Right atrium auricular region (tissue), 2 donors: ENCODE data around the gene PLLP. TPM values are rescaled to one million over a fixed set of nuclear protein-coding genes. Genes with fewer than 3 reads are reported as not detected.

ENCODE experiments used
- DNase-seq: peaks from one replicate; pipeline ENCODE4 v3.0.0-alpha.2; 2019; ENCODE audit warnings: low spot score
- H3K27ac ChIP-seq, 2 donors: fragments of 200-600 bp; sonication (generic); 1 replicate in 1 of 2; 2 replicates in 1 of 2; pipeline ENCODE4 v1.5.1; 2016 to 2019
- H3K27me3 ChIP-seq, 2 donors: fragments of 200-600 bp; sonication (generic); one replicate each; pipeline versions ENCODE4 v1.5.1 to v1.6.0; 2017 to 2019
- H3K36me3 ChIP-seq: fragments of 200-600 bp; sonication (generic); one replicate; pipeline ENCODE4 v1.5.1; 2016
- H3K4me1 ChIP-seq, 2 donors: fragments of 200-600 bp; sonication (generic); one replicate each; pipeline versions ENCODE4 v1.5.1 to v1.6.0; 2017 to 2019
- H3K4me3 ChIP-seq, 2 donors: fragments of 200-600 bp; sonication (generic); 1 replicate in 1 of 2; 2 replicates in 1 of 2; pipeline ENCODE4 v1.5.1; 2017 to 2019; ENCODE audit warnings: mild to moderate bottlenecking in 1 of 2, moderate library complexity in 1 of 2
- H3K9me3 ChIP-seq, 2 donors: fragments of 200-600 bp; sonication (generic); one replicate each; pipeline ENCODE4 v1.5.1; 2019
- total RNA-seq, 2 donors: library from RNA; depleted of rRNA; stranded (reverse); fragments of >200 nt; gene quantifications; one replicate each; pipeline ENCODE4 v1.1.0, GENCODE V29; 2016
- TF ChIP-seq, protein P1 (sequence below), 2 donors: fragments of 200-600 bp; sonication (generic); IDR thresholded peaks; one replicate each; pipeline ENCODE4 v1.5.1; 2019; ENCODE audit warnings: antibody characterized with exemption in 2 of 2

Gene PLLP
- total RNA-seq, 2 donors from 2014 or later, result 14.4 to 22.4 TPM

DNA sequence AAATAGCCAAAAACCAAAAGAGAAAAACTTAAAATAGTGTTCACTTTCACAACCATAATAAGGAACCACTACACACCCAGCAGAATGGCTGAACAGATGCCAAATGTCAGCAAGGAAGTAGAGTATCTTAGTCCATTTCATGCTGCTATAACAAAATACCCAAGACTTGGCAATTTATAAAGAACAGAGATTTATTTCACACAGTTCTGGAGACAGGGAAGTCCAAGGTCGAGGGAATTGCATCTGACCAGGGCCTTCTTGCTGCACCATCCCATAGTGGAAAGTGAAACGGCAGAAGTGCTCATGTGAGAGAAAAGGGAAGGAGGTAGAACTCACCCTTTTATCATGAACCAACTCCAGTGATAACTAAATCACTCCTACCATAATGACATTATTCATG is 40.3 kb upstream of the PLLP start:
- DNase-seq, result no peak
- Histone ChIP-seq H3K27ac (no peak overlapping the region), H3K9me3 (peaks cover 0 to 9% of the 10 kb centered on the region in 2 donors), H3K36me3 (no peaks in the 10 kb centered on the region), H3K27me3 (no peaks in the 10 kb centered on the region), H3K4me1 (no peaks in the 10 kb centered on the region), H3K4me3 (no peak overlapping the region)
- TF ChIP-seq, protein P1, sequence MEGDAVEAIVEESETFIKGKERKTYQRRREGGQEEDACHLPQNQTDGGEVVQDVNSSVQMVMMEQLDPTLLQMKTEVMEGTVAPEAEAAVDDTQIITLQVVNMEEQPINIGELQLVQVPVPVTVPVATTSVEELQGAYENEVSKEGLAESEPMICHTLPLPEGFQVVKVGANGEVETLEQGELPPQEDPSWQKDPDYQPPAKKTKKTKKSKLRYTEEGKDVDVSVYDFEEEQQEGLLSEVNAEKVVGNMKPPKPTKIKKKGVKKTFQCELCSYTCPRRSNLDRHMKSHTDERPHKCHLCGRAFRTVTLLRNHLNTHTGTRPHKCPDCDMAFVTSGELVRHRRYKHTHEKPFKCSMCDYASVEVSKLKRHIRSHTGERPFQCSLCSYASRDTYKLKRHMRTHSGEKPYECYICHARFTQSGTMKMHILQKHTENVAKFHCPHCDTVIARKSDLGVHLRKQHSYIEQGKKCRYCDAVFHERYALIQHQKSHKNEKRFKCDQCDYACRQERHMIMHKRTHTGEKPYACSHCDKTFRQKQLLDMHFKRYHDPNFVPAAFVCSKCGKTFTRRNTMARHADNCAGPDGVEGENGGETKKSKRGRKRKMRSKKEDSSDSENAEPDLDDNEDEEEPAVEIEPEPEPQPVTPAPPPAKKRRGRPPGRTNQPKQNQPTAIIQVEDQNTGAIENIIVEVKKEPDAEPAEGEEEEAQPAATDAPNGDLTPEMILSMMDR (IDR thresholded peaks at IDR 0.05), result no peak

DNA sequence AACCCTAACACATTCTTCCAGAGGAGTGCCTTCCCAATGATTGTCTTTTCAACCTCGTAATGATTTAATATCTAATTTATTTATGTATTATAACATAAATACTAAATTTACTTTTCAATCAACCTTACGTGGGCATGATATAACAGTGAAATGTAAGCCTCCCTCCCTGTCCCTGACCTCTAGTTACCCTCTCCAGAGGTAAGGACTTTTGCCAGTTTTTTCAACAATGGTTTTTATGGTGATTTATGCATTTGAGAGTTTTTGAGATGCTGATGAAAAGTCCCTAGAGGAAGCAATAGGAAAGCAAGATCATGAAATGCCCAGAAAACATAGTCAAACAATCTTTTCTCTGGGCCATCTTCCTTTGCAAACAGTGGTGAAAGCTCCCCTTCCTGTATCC is 35.2 kb upstream of the PLLP start:
- DNase-seq, result no peak
- Histone ChIP-seq H3K27me3 (no peaks in the 10 kb centered on the region), H3K36me3 (no peaks in the 10 kb centered on the region), H3K27ac (no peak overlapping the region), H3K9me3 (no peaks in the 10 kb centered on the region), H3K4me3 (no peak overlapping the region), H3K4me1 (peaks cover 0 to 32% of the 10 kb centered on the region in 2 donors)
- TF ChIP-seq, protein P1 (IDR thresholded peaks at IDR 0.05), result no peak

DNA sequence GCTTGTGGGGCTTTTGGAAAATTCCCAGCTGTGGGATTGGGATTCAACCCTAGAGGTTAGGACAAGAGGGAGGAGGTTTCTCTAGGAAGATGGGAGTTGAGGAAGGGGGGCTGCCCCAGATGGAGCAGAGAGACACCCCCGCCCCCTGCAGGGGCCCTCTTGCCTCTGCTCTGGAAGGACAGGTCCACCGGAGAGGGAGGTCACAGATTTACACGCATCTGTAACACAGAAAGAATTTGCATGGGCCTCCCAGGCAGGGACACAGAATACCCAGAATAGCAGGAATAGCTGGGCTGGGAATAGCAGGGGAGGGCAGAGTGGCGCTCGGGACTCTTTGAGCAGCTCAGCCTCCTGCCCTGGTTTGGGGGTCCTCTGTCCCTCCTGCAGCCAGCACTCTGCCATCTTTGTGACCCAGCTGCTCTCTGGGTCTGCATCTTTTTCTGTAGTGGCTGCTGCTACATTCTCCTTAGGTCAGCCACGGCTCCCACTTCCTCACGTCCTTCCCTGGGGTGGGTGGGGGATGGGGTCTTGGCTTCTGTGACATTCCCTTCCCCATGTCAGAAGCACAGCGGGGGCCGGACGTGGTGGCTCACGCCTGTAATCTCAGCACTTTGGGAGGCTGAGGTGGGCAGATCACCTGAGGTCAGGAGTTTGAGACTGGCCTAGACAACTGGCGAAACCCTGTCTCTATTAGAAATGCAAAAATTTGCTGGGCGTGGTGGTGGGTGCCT is 33.9 kb upstream of the PLLP start:
- Histone ChIP-seq H3K27ac (no peak overlapping the region), H3K4me1 (peaks cover 0 to 32% of the 10 kb centered on the region in 2 donors), H3K36me3 (no peaks in the 10 kb centered on the region), H3K27me3 (no peaks in the 10 kb centered on the region), H3K9me3 (no peaks in the 10 kb centered on the region), H3K4me3 (no peak overlapping the region)
- TF ChIP-seq, protein P1 (IDR thresholded peaks at IDR 0.05), result no peak
- DNase-seq, result peak; percentile 43

DNA sequence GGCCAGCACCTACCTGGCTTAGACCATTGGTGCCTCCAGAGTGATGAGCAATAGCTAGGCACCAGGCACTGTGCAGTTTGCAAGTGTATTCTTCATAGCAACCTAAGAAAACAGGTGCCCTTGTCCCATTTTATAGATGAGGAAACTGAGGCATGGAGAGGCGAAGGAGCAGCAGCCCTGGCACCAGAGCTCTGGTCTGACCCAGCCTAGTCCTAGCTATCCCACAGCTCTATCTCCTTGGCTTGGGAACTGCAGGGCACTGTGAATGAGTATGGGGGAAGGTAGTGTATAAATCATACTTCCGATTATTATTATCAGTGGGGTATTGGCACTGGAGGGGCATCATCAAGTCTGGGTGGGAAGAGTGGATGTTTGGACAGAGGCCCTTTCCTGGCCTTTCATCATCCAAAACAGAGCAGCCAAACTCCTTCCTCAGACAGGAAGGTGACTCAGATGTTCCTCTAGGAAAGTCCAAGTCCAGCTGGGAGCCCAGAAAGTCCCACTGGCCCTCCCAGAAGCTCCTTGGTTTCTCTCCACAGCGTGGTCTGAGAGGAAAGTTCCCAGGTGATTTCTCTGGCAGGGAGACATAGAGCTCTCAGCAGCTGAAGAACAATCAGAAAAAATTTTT is 32.0 kb upstream of the PLLP start:
- H3K36me3 ChIP-seq, result no peaks in the 10 kb centered on the region
- H3K4me3 ChIP-seq, result no peak overlapping the region
- peaks cover 0 to 32% of the 10 kb centered on the region in 2 donors for H3K4me1 ChIP-seq
- TF ChIP-seq, protein P1 (IDR thresholded peaks at IDR 0.05), result no peak
- H3K27ac ChIP-seq, result peak overlapping the region; percentile 70 to 71
- DNase-seq, result peak; percentile 79
- no peaks in the 10 kb centered on the region for H3K9me3 ChIP-seq
- H3K27me3 ChIP-seq, result no peaks in the 10 kb centered on the region

DNA sequence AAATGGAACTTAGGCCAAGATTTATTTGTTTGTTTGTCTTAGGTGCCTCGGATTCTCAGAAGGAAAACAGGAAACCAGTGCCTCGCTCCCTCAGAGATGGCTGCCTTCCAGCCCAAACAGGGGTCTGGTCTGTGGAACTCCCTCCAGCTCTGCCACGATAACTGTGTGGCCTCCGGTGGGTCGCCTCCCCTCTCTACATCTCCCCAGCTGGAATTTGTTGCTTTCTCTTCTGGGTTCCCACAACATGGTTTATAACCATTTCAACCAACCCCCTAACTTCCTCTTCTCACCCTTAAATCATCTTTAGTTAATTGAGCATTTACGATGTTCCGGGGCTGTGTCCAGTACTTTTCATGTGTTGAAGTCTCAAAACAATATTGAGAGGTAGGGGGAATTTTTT is 30.9 kb upstream of the PLLP start:
- no peak overlapping the region for H3K4me3 ChIP-seq
- H3K36me3 ChIP-seq, result no peaks in the 10 kb centered on the region
- TF ChIP-seq, protein P1 (IDR thresholded peaks at IDR 0.05), result no peak
- H3K27me3 ChIP-seq, result no peaks in the 10 kb centered on the region
- no peak overlapping the region for H3K27ac ChIP-seq
- H3K9me3 ChIP-seq, result no peaks in the 10 kb centered on the region
- peaks cover 0 to 32% of the 10 kb centered on the region in 2 donors for H3K4me1 ChIP-seq
- DNase-seq, result peak; percentile 47
